A375 (cell line): Measurements from ENCODE around the gene FAM149A. TPM values are rescaled to one million over a fixed set of nuclear protein-coding genes. Genes with fewer than 3 reads are reported as not detected.

Experiments
- small RNA-seq: library from RNA; depleted of rRNA; stranded (forward); fragments of <200 nt; gene quantifications from one replicate; pipeline ENCODE3, GENCODE V24; 2014
- total RNA-seq: library from RNA; depleted of rRNA; stranded (reverse); fragments of >200 nt; shearing (Covaris generic); gene quantifications from 2 replicates; pipeline ENCODE4 v1.2.3, GENCODE V29; 2014; rRNA removed

Gene FAM149A
- total RNA-seq, result 0.57 and 2.6 TPM in 2 replicates

GRCh38 chr4:186104114-186104889, at the start of gene FAM149A:
TSS of gene FAM149A (plus strand) at chr4:186104704.

GRCh38 chr4:186068581-186069348, 35.7 kb upstream of the FAM149A start, which contains the start of gene TLR3:
TSS of gene TLR3 (plus strand) at chr4:186069156. CDS start at chr4:186076620, 7,464 bp downstream.

GRCh38 chr4:186191200-186192065, 86.9 kb downstream of the FAM149A start, which contains the start of gene CYP4V2:
TSS of gene CYP4V2 (plus strand) at chr4:186191567. CDS start at chr4:186191824, 257 bp downstream.

Small RNAs within 50 kb of the gene (small RNA-seq; reads per million reads assigned to genes)
- gene RF00322, result not detected

Other genes starting within 250 kb of the FAM149A start
- gene TLR3, start 35.5 kb upstream of the FAM149A start, total RNA-seq, result 2.0 and 2.9 TPM in 2 replicates
- gene CYP4V2, start 86.9 kb downstream of the FAM149A start, total RNA-seq, result 12.8 and 13.7 TPM in 2 replicates
- gene KLKB1, start 122.8 kb downstream of the FAM149A start, total RNA-seq, result not detected in 2 replicates
- not detected in 2 replicates for gene F11, start 161.5 kb downstream of the FAM149A start, total RNA-seq